Measurements from ENCODE around the gene EXOC4. TPM values are rescaled to one million over a fixed set of nuclear protein-coding genes. Genes with fewer than 3 reads are reported as not detected.

The EXOC4 gene
- total and polyA plus RNA-seq, 2 of the 13 experiments (the other 11 are each of a cell fraction or from before 2014, with no cell fraction given) = 22.5 to 39.0 TPM

DNA sequence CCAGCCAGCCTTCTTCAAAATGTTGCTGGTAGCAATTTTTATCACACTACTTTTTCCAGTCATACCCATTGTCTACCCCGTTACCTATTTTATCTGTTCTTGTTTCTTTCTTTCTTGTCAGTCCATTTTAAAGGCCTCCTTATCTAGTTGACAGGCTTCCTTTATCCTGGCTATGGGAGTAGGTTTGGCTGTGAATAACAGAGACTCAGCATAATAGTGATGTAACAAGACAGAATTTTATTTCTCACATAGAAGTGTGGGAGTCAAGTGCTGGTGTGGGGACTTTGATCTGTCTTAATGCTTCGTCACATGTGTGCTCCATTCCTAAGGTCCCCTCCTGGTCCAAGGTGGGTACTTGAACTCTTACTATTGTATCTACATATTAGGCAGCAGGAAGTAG, 283.6 kb downstream of the EXOC4 start:
- no TSS peak for BruUV-seq (replicated peaks)
- POLR2A ChIA-PET = no interaction called here
- CTCF ChIA-PET (ENCODE audit: low intra/inter-chr PET ratio, low total read pairs) = no interaction called here

GRCh38 chr7:133539016-133539415, 286.1 kb downstream of the EXOC4 start:
- H3K27ac ChIP-seq (ENCODE audit: extremely low read length, insufficient read depth, low read length) = no peak overlapping the region
- H3K27me3 ChIP-seq (ENCODE audit: control insufficient read depth in 1 of 2, insufficient read depth in 2 of 2, low read length in 2 of 2) = no peaks in the 10 kb centered on the region
- no peaks in the 10 kb centered on the region for H4K20me1 ChIP-seq (ENCODE audit: insufficient read depth, low read length)
- no peak overlapping the region for H3K9ac ChIP-seq (ENCODE audit: insufficient read depth, low read depth, low read length)
- H3K9me3 ChIP-seq (ENCODE audit: low read length) = no peaks in the 10 kb centered on the region
- no peak for DNase-seq (ENCODE audit: low spot score)
- H3K4me2 ChIP-seq (ENCODE audit: low read depth, low read length) = no peak overlapping the region
- no peak for ATAC-seq
- H3K4me3 ChIP-seq (replicated peaks in 1 of 3; ENCODE audit: insufficient read depth in 1 of 3, low read depth in 2 of 3, low read length in 3 of 3) = no peak overlapping the region
- no peak for FAIRE-seq
- BruUV-seq (replicated peaks) = no TSS peak
- ChIA-PET CTCF (ENCODE audit: low intra/inter-chr PET ratio, low total read pairs) (no interaction called here), POLR2A (no interaction called here)
- in situ Hi-C loops (cut with HindIII; ENCODE audit: extremely low pct_ligation_motif_present, low pct_unique_long_range_greater_than_20kb) = no loop called here
- TF ChIP-seq RAD51 (IDR thresholded peaks at IDR 0.05; ENCODE audit: borderline replicate concordance) (no peak), ZNF75D (CRISPR knock-in tag; IDR thresholded peaks at IDR 0.05; ENCODE audit: borderline replicate concordance) (no peak), ZNF660 (CRISPR knock-in tag; IDR thresholded peaks at IDR 0.05; ENCODE audit: borderline replicate concordance, low read depth) (no peak), ZNF431 (CRISPR knock-in tag; IDR thresholded peaks at IDR 0.05; ENCODE audit: borderline replicate concordance, low read depth) (no peak), POGZ (CRISPR knock-in tag; IDR thresholded peaks at IDR 0.05) (no peak), ZNF230 (CRISPR knock-in tag; IDR thresholded peaks at IDR 0.05) (no peak), ZNF770 (CRISPR knock-in tag; IDR thresholded peaks at IDR 0.05) (no peak), SNRNP70 (IDR thresholded peaks at IDR 0.05; ENCODE audit: low read depth, low read length) (no peak), SMYD3 (CRISPR knock-in tag; IDR thresholded peaks at IDR 0.05) (no peak), NAIF1 (CRISPR knock-in tag; IDR thresholded peaks at IDR 0.05; ENCODE audit: borderline replicate concordance) (no peak)
- 87% methylated on average over 2 of the region's 2 CpGs for WGBS (ENCODE audit: low lambda C conversion rate)
- no peaks in the 10 kb centered on the region for H3K79me2 ChIP-seq (ENCODE audit: insufficient read depth, low read length)
- intact Hi-C loops (cut with micrococcal nuclease; ENCODE audit: unreplicated experiment) = no loop called here
- no peaks in the 10 kb centered on the region for H3K4me1 ChIP-seq (ENCODE audit: insufficient read depth, low read length)
- no peaks in the 10 kb centered on the region for H3K36me3 ChIP-seq (replicated peaks in 1 of 2; ENCODE audit: control insufficient read depth in 1 of 2, insufficient read depth in 2 of 2, low read length in 2 of 2)
- H2AFZ ChIP-seq (ENCODE audit: low read length) = no peak overlapping the region

More for the DNA sequence above, 283.6 kb downstream of the EXOC4 start:
- DNase-seq (ENCODE audit: low spot score) (no peak), ATAC-seq (no peak), FAIRE-seq (no peak)
- Histone ChIP-seq H3K27me3 (ENCODE audit: control insufficient read depth in 1 of 2, insufficient read depth in 2 of 2, low read length in 2 of 2) (no peaks in the 10 kb centered on the region), H4K20me1 (ENCODE audit: insufficient read depth, low read length) (no peaks in the 10 kb centered on the region), H3K27ac (ENCODE audit: extremely low read length, insufficient read depth, low read length) (no peak overlapping the region), H3K36me3 (replicated peaks in 1 of 2; ENCODE audit: control insufficient read depth in 1 of 2, insufficient read depth in 2 of 2, low read length in 2 of 2) (no peaks in the 10 kb centered on the region), H3K4me1 (ENCODE audit: insufficient read depth, low read length) (no peaks in the 10 kb centered on the region), H3K79me2 (ENCODE audit: insufficient read depth, low read length) (no peaks in the 10 kb centered on the region), H3K4me3 (replicated peaks in 1 of 3; ENCODE audit: insufficient read depth in 1 of 3, low read depth in 2 of 3, low read length in 3 of 3) (no peak overlapping the region), H3K4me2 (ENCODE audit: low read depth, low read length) (no peak overlapping the region), H3K9me3 (ENCODE audit: low read length) (no peaks in the 10 kb centered on the region), H2AFZ (ENCODE audit: low read length) (no peak overlapping the region), H3K9ac (ENCODE audit: insufficient read depth, low read depth, low read length) (no peak overlapping the region)
- in situ Hi-C loops (cut with HindIII; ENCODE audit: extremely low pct_ligation_motif_present, low pct_unique_long_range_greater_than_20kb) = no loop called here
- TF ChIP-seq, protein P1, sequence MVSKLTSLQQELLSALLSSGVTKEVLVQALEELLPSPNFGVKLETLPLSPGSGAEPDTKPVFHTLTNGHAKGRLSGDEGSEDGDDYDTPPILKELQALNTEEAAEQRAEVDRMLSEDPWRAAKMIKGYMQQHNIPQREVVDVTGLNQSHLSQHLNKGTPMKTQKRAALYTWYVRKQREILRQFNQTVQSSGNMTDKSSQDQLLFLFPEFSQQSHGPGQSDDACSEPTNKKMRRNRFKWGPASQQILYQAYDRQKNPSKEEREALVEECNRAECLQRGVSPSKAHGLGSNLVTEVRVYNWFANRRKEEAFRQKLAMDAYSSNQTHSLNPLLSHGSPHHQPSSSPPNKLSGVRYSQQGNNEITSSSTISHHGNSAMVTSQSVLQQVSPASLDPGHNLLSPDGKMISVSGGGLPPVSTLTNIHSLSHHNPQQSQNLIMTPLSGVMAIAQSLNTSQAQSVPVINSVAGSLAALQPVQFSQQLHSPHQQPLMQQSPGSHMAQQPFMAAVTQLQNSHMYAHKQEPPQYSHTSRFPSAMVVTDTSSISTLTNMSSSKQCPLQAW (CRISPR knock-in tag; IDR thresholded peaks at IDR 0.05) = no peak
- TF ChIP-seq SRF (IDR thresholded peaks at IDR 0.05; ENCODE audit: low read depth, low read length) (no peak), ZNF432 (CRISPR knock-in tag; IDR thresholded peaks at IDR 0.05; ENCODE audit: borderline replicate concordance) (no peak), MAF1 (CRISPR knock-in tag; IDR thresholded peaks at IDR 0.05; ENCODE audit: borderline replicate concordance) (no peak), ZFAT (CRISPR knock-in tag; conservative IDR thresholded peaks at IDR 0.05) (no peak), ETV6 (CRISPR knock-in tag; conservative IDR thresholded peaks at IDR 0.05) (no peak), GPN1 (CRISPR knock-in tag; IDR thresholded peaks at IDR 0.05; ENCODE audit: borderline replicate concordance) (no peak)
- WGBS (ENCODE audit: low lambda C conversion rate) = 96% methylated on average over 2 of the region's 2 CpGs
- intact Hi-C loops (cut with micrococcal nuclease; ENCODE audit: unreplicated experiment) = no loop called here

Data from HepG2 (cell line).